RWPE2 (cell line): ENCODE data around the gene CHD5.

ENCODE experiments used
- ATAC-seq: fragments of 200-7000 bp; cut with Tn5 transposase; 3 replicates; pipeline ENCODE4 v1.9.1; 2021; ENCODE audit warnings: low read depth
- DNase-seq: peaks from one replicate; pipeline ENCODE4 v3.0.0-alpha.2; 2020; ENCODE audit warnings: low spot score
- H3K27ac ChIP-seq: fragments of 450-650 bp; 2 replicates; pipeline ENCODE4 v1.5.1; 2017; ENCODE audit warnings: mild to moderate bottlenecking; ENCODE audit not compliant: poor library complexity, severe bottlenecking
- H3K27me3 ChIP-seq: fragments of 250-450 bp; sonication (Bioruptor Pico); 2 replicates; pipeline ENCODE4 v1.5.1; 2021; ENCODE audit warnings: mild to moderate bottlenecking, moderate library complexity; ENCODE audit not compliant: insufficient read depth, poor library complexity, severe bottlenecking
- H3K36me3 ChIP-seq: fragments of 250-450 bp; sonication (Bioruptor Pico); 2 replicates; pipeline ENCODE4 v1.5.1; 2020; ENCODE audit warnings: low read depth, mild to moderate bottlenecking, moderate library complexity
- H3K4me1 ChIP-seq: fragments of 250-450 bp; sonication (Bioruptor Pico); 2 replicates; pipeline ENCODE4 v1.5.1; 2021; ENCODE audit warnings: mild to moderate bottlenecking, moderate library complexity; ENCODE audit not compliant: insufficient read depth, poor library complexity, severe bottlenecking
- H3K4me3 ChIP-seq: fragments of 250-450 bp; sonication (Bioruptor Pico); 2 replicates; pipeline ENCODE4 v1.5.1; 2021; ENCODE audit warnings: mild to moderate bottlenecking, moderate library complexity; ENCODE audit not compliant: severe bottlenecking
- H3K9me3 ChIP-seq: fragments of 250-450 bp; sonication (Bioruptor Pico); 2 replicates; pipeline ENCODE4 v1.5.1; 2021; ENCODE audit warnings: mild to moderate bottlenecking, moderate library complexity; ENCODE audit not compliant: severe bottlenecking
- TF ChIP-seq, protein P1 (sequence below): fragments of 450-650 bp; IDR thresholded peaks from one replicate; pipeline ENCODE4 v1.5.1; 2017; ENCODE audit warnings: mild to moderate bottlenecking, moderate library complexity; ENCODE audit not compliant: poor library complexity, severe bottlenecking

CHD5 gene

DNA sequence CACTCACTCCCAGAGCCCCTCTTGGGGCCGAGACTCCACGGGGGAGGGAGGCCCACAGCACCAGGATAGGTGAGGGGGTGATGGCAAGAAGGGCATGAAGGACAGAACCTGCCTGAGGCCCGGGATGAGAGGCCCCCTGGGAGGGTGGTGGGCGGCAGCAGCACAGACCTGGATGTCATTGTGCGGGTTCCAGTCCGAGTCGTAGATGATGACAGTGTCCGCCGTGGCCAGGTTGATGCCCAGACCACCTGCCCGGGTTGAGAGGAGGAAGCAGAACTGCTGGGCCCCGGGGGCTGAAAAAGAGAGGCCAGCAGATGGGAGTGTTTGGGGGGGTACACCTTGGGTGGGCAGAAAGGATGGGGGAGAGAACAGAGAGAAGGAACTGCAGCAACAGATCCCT lies 50.1 kb downstream of the CHD5 start:
- TF ChIP-seq, protein P1, sequence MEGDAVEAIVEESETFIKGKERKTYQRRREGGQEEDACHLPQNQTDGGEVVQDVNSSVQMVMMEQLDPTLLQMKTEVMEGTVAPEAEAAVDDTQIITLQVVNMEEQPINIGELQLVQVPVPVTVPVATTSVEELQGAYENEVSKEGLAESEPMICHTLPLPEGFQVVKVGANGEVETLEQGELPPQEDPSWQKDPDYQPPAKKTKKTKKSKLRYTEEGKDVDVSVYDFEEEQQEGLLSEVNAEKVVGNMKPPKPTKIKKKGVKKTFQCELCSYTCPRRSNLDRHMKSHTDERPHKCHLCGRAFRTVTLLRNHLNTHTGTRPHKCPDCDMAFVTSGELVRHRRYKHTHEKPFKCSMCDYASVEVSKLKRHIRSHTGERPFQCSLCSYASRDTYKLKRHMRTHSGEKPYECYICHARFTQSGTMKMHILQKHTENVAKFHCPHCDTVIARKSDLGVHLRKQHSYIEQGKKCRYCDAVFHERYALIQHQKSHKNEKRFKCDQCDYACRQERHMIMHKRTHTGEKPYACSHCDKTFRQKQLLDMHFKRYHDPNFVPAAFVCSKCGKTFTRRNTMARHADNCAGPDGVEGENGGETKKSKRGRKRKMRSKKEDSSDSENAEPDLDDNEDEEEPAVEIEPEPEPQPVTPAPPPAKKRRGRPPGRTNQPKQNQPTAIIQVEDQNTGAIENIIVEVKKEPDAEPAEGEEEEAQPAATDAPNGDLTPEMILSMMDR = no peak
- H3K36me3 ChIP-seq = no peaks in the 10 kb centered on the region
- H3K27ac ChIP-seq = no peak overlapping the region
- H3K27me3 ChIP-seq = no peaks in the 10 kb centered on the region
- ATAC-seq = no peak
- H3K4me3 ChIP-seq = no peak overlapping the region
- H3K9me3 ChIP-seq = no peaks in the 10 kb centered on the region
- DNase-seq = peak; percentile 47
- peaks cover 3% of the 10 kb centered on the region for H3K4me1 ChIP-seq

DNA sequence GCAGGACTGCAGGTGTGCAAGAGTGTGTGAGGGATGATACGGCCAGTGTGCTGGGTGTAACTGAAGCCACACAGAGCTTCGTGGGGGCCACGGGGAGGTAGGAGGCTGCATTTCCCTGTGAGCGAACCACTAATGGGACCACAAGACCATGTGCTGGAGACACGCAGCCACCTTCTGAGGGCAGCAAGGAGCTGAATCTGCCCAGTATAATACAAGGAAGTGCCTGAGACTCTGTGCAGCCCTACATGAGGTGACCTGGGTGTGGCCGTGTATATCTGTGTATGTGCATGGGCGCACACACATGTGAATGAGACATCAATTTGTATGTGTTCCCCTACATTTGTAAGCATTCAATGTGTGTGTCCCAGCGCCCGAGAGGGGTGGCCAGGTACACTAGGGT lies 50.8 kb downstream of the CHD5 start:
- Histone ChIP-seq H3K4me3 (no peak overlapping the region), H3K27ac (no peak overlapping the region), H3K36me3 (no peaks in the 10 kb centered on the region), H3K4me1 (peaks cover 3% of the 10 kb centered on the region), H3K27me3 (no peaks in the 10 kb centered on the region), H3K9me3 (no peaks in the 10 kb centered on the region)
- TF ChIP-seq, protein P1 = no peak
- peak; percentile 25 for DNase-seq
- ATAC-seq = no peak

DNA sequence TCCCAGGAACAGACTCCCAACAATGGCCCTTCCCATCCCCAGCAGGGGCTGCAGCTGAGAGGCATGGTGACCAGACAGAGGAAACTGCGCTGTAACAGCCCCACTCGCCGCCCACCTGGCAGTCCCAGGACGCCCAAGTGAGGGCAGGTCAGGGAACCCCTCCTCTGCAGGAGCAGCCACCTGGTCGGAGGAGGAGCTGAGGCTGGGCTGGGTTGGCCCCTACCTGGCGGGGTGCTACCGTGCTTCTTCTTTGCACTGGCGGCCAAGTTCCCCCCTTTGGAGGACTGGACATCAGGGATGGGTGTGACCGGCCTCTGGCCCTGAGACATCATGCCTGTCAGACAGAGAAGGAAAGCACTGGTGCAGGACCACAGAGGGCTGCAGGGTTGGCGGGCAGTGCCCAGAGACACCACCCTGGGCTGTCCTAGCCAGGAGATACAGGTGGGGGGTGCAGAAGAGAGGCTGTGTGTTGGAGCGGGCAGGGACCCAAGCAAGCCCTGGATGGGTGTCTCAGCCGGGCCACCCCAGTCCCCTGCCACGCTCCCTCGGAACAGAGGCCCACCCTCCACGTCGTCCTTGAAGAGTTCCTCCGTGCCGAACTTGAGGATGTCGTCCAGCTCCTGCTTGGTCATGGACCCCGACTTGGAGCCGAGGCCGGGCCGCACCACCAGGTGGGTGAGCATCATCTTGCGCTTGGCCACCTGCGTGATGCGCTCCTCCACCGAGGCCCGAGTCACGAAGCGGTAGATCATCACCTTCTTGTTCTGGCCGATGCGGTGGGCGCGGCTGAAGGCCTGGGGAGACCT lies 51.6 kb downstream of the CHD5 start:
- no peaks in the 10 kb centered on the region for H3K27me3 ChIP-seq
- ATAC-seq (no peak), DNase-seq (peak; percentile 70)
- H3K4me3 ChIP-seq = no peak overlapping the region
- TF ChIP-seq, protein P1 = no peak
- H3K4me1 ChIP-seq = peaks cover 3% of the 10 kb centered on the region
- no peaks in the 10 kb centered on the region for H3K36me3 ChIP-seq
- H3K27ac ChIP-seq = no peak overlapping the region
- H3K9me3 ChIP-seq = no peaks in the 10 kb centered on the region

DNA sequence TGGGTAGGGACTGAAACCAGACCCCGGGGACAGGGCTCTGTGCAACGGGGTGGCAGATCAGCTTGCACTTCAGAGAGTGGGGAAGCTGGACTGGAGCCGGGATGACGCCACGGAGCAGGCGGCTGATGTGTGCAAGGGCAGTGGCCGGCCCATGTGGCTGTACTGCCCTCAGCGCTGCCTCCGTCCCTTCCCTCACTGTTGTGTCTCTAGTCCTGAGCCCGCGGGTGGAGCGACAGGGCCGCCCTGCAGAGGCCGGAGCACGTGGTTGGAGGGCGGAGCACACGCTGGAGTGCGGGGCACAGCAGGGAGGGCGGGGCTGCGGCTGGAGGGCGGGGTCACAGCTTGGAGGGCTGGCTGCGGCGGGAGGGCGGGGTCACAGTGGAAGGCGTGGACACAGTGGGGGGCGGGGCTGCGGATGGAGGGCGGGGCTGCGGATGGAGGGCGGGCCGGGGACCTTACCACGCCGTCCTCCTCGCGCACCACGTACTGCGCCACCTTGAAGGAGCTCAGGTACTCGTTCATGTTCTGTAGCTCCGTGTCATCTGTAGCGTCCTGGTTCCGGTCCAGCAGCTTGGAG lies 52.4 kb downstream of the CHD5 start:
- H3K36me3 ChIP-seq = no peaks in the 10 kb centered on the region
- no peaks in the 10 kb centered on the region for H3K27me3 ChIP-seq
- H3K27ac ChIP-seq = no peak overlapping the region
- ATAC-seq = peak; percentile 86
- TF ChIP-seq, protein P1 = no peak
- peaks cover 3% of the 10 kb centered on the region for H3K4me1 ChIP-seq
- no peaks in the 10 kb centered on the region for H3K9me3 ChIP-seq
- peak; percentile 89 for DNase-seq
- H3K4me3 ChIP-seq = no peak overlapping the region
